H1 (cell line): Measurements from ENCODE around the gene STAT3. TPM values are rescaled to one million over a fixed set of nuclear protein-coding genes. Genes with fewer than 3 reads are reported as not detected.

ENCODE experiments used
- CTCF ChIA-PET: fragments of 300-600 bp; sonication (Branson Sonifier 250); formaldehyde crosslinking; loops from one replicate; lab custom pipeline; 2021; ENCODE audit not compliant: partially characterized antibody; lab: Charles Lee
- POLR2A ChIA-PET: fragments of 300-600 bp; sonication (Branson Sonifier 250); formaldehyde crosslinking; loops from one replicate; lab custom pipeline; 2021; ENCODE audit warnings: inconsistent platforms; ENCODE audit not compliant: partially characterized antibody; lab: Charles Lee
- DNase-seq, 2 experiments: peaks; one replicate each; pipeline versions ENCODE4 v3.0.0 to v3.0.0-alpha.2; 2010 to 2022; ENCODE audit warnings: low spot score in 2 of 2, low read depth in 1 of 2, mixed read lengths in 1 of 2
- FAIRE-seq: peaks from 2 replicates; lab custom pipeline; 2011; peaks lifted over from hg19 to GRCh38; lab: Jason Lieb, UNC
- H2AFZ ChIP-seq: 2 replicates; pipeline ENCODE4 v1.8.1; 2012; ENCODE audit warnings: low read length, inconsistent platforms
- H2AK5ac ChIP-seq: 2 replicates; pipeline ENCODE4 v1.6.1; 2013; ENCODE audit warnings: low read depth, low read length
- H2BK120ac ChIP-seq: replicated peaks from 2 replicates; pipeline ENCODE3; 2013; ENCODE audit warnings: low read depth, low read length, inconsistent platforms
- H2BK12ac ChIP-seq: 2 replicates; pipeline ENCODE4 v1.6.1; 2013; ENCODE audit warnings: low read depth, low read length
- H2BK15ac ChIP-seq: 2 replicates; pipeline ENCODE4 v1.6.1; 2013; ENCODE audit warnings: low read length
- H2BK20ac ChIP-seq: 2 replicates; pipeline ENCODE4 v1.6.1; 2013; ENCODE audit warnings: low read length
- H2BK5ac ChIP-seq: 2 replicates; pipeline ENCODE4 v1.6.1; 2013; ENCODE audit warnings: low read depth, low read length
- H3K14ac ChIP-seq: 2 replicates; pipeline ENCODE4 v1.6.1; 2013; ENCODE audit warnings: inconsistent platforms; ENCODE audit not compliant: insufficient read length
- H3K18ac ChIP-seq: 2 replicates; pipeline ENCODE4 v1.6.1; 2013; ENCODE audit warnings: low read length; ENCODE audit errors: extremely low read depth
- H3K23ac ChIP-seq: 2 replicates; pipeline ENCODE4 v1.6.1; 2013; ENCODE audit warnings: inconsistent platforms; ENCODE audit not compliant: insufficient read length
- H3K23me2 ChIP-seq: 2 replicates; pipeline ENCODE4 v1.6.1; 2013; ENCODE audit warnings: low read depth, low read length
- H3K27ac ChIP-seq: 2 replicates; pipeline ENCODE4 v1.6.1; 2011; ENCODE audit warnings: low read depth, low read length, inconsistent platforms
- H3K27me3 ChIP-seq, 4 experiments: replicated peaks in 1 of 4; 1 replicate in 1 of 4; 2 replicates in 3 of 4; pipeline versions ENCODE4 v1.6.1 to v1.8.1; 2011 to 2013; ENCODE audit warnings: low read length in 3 of 4, mild to moderate bottlenecking in 3 of 4, inconsistent platforms in 2 of 4, mixed read lengths in 2 of 4, moderate library complexity in 1 of 4; ENCODE audit not compliant: control insufficient read depth in 3 of 4, insufficient read depth in 3 of 4; ENCODE audit errors: extremely low read depth in 1 of 4
- H3K36me3 ChIP-seq, 4 experiments: 2 replicates each; pipeline versions ENCODE4 v1.6.1 to v1.8.1; 2011 to 2013; ENCODE audit warnings: mild to moderate bottlenecking in 4 of 4, low read length in 3 of 4, moderate library complexity in 2 of 4, control low read depth in 1 of 4, inconsistent platforms in 1 of 4; ENCODE audit not compliant: insufficient read depth in 4 of 4, control insufficient read depth in 2 of 4
- H3K4ac ChIP-seq: replicated peaks from 2 replicates; pipeline ENCODE3; 2013; ENCODE audit warnings: low read length, low read depth, mixed read lengths, inconsistent platforms; ENCODE audit not compliant: insufficient read length
- H3K4me1 ChIP-seq, 4 experiments: replicated peaks in 1 of 4; 1 replicate in 1 of 4; 2 replicates in 3 of 4; pipeline versions ENCODE4 v1.6.1 to v1.8.1; 2011 to 2013; ENCODE audit warnings: low read length in 3 of 4, inconsistent platforms in 2 of 4, mixed read lengths in 1 of 4; ENCODE audit not compliant: insufficient read depth in 4 of 4, control insufficient read depth in 3 of 4
- H3K4me2 ChIP-seq, 2 experiments: 2 replicates each; pipeline versions ENCODE4 v1.6.1 to v1.8.1; 2011 to 2013; ENCODE audit warnings: low read depth in 2 of 2, low read length in 2 of 2, control low read depth in 1 of 2, inconsistent platforms in 1 of 2, mild to moderate bottlenecking in 1 of 2; ENCODE audit not compliant: insufficient read depth in 1 of 2
- H3K4me3 ChIP-seq, 4 experiments: fragments of 200-600, 300-600 bp in 1 of 4; sonication (generic), shearing (Covaris generic), sonication (Bioruptor Twin) in 1 of 4; 2 replicates each; pipeline versions ENCODE4 v1.5.1 to v1.8.1; 2011 to 2016; ENCODE audit warnings: low read length in 4 of 4, low read depth in 3 of 4, control low read depth in 2 of 4, inconsistent platforms in 2 of 4, mild to moderate bottlenecking in 2 of 4, mixed read lengths in 1 of 4, moderate library complexity in 1 of 4; ENCODE audit not compliant: insufficient read depth in 2 of 4; ENCODE audit errors: extremely low read depth in 1 of 4
- H3K56ac ChIP-seq: replicated peaks from 2 replicates; pipeline ENCODE3; 2013; ENCODE audit warnings: low read depth, mild to moderate bottlenecking, mixed read lengths, low read length, inconsistent platforms; ENCODE audit not compliant: insufficient read length
- H3K79me1 ChIP-seq: 2 replicates; pipeline ENCODE4 v1.6.1; 2013; ENCODE audit warnings: low read depth, low read length, control low read depth
- H3K79me2 ChIP-seq, 2 experiments: 2 replicates each; pipeline versions ENCODE4 v1.6.1 to v1.8.1; 2012 to 2013; ENCODE audit warnings: low read length in 2 of 2, mild to moderate bottlenecking in 2 of 2, inconsistent platforms in 1 of 2; ENCODE audit not compliant: insufficient read depth in 2 of 2, control insufficient read depth in 1 of 2
- H3K9ac ChIP-seq, 4 experiments: replicated peaks in 1 of 4; 1 replicate in 1 of 4; 2 replicates in 3 of 4; pipeline versions ENCODE4 v1.6.1 to v1.8.1; 2011 to 2013; ENCODE audit warnings: low read depth in 3 of 4, low read length in 3 of 4, control low read depth in 2 of 4, mild to moderate bottlenecking in 2 of 4, moderate library complexity in 2 of 4, inconsistent platforms in 1 of 4; ENCODE audit errors: extremely low read depth in 1 of 4
- H3K9me3 ChIP-seq, 2 experiments: 2 replicates each; pipeline versions ENCODE4 v1.6.1 to v1.8.1; 2012 to 2013; ENCODE audit warnings: mild to moderate bottlenecking in 2 of 2, moderate library complexity in 2 of 2, control low read depth in 1 of 2, inconsistent platforms in 1 of 2, low read depth in 1 of 2, low read length in 1 of 2, mixed read lengths in 1 of 2; ENCODE audit not compliant: insufficient read depth in 2 of 2
- H4K20me1 ChIP-seq, 2 experiments: replicated peaks in 1 of 2; 2 replicates each; pipeline versions ENCODE3 to v1.8.1; 2011 to 2013; ENCODE audit warnings: inconsistent platforms in 2 of 2, low read length in 2 of 2, mild to moderate bottlenecking in 1 of 2; ENCODE audit not compliant: insufficient read depth in 2 of 2, control insufficient read depth in 1 of 2
- H4K5ac ChIP-seq: 2 replicates; pipeline ENCODE4 v1.6.1; 2013; ENCODE audit warnings: low read length, low read depth, mixed read lengths, inconsistent platforms; ENCODE audit not compliant: insufficient read length
- H4K8ac ChIP-seq: 2 replicates; pipeline ENCODE4 v1.8.0; 2013; ENCODE audit warnings: mild to moderate bottlenecking, moderate library complexity, low read length, inconsistent platforms; ENCODE audit not compliant: insufficient read depth; ENCODE audit errors: extremely low read depth
- H4K91ac ChIP-seq: replicated peaks from 2 replicates; pipeline ENCODE3; 2013; ENCODE audit warnings: low read length, mixed read lengths, inconsistent platforms; ENCODE audit not compliant: insufficient read length
- KDM5A ChIP-seq: fragments of 200-600 bp; IDR thresholded peaks from 2 replicates; pipeline ENCODE4 v1.7.1; 2012; ENCODE audit warnings: mild to moderate bottlenecking, low read length, inconsistent platforms, mixed read lengths
- RNF2 ChIP-seq: fragments of 200-900, 300-1000 bp; sonication (generic); IDR thresholded peaks from 2 replicates; pipeline ENCODE4 v1.7.1; 2016; ENCODE audit warnings: borderline replicate concordance, low read depth, mild to moderate bottlenecking, antibody characterized with exemption, low read length; ENCODE audit not compliant: poor library complexity, severe bottlenecking; ENCODE audit errors: missing control alignments
- SP2 ChIP-seq: IDR thresholded peaks from 2 replicates; pipeline ENCODE4 v1.6.1; 2012; ENCODE audit warnings: mild to moderate bottlenecking, low read length, inconsistent platforms
- WGBS, 2 experiments: shearing (Covaris generic) in 1 of 2; methylation state at CpG; one replicate each; pipeline versions ENCODE4 v1.1.6 to v1.1.7; 2013 to 2015; ENCODE audit warnings: low lambda C conversion rate in 2 of 2, mixed read lengths in 2 of 2, inconsistent platforms in 1 of 2, low coverage in 1 of 2, missing lambda C conversion rate in 1 of 2; ENCODE audit not compliant: insufficient replicate concordance in 2 of 2, insufficient coverage in 1 of 2, insufficient read length in 1 of 2; ENCODE audit errors: extremely low coverage in 1 of 2, missing lambda C conversion rate in 1 of 2; 5-methylcytosine and 5-hydroxymethylcytosine counted together
- polyA plus RNA-seq, 7 experiments: library from polyadenylated mRNA; depleted of rRNA in 3 of 7; stranded (reverse) in 5 of 7; unstranded in 2 of 7; fragments of >200 nt in 5 of 7; fragments of 200-250 nt in 2 of 7; gene quantifications; 1 replicate in 5 of 7; 2 replicates in 1 of 7; 4 replicates in 1 of 7; pipeline versions ENCODE4 v1.2.1 to v1.2.3, GENCODE V29; 2011 to 2013; ENCODE audit warnings: missing spikeins in 2 of 7, mixed read lengths in 2 of 7
- total RNA-seq: library from RNA; stranded (reverse); fragmentation: NEBNext Ultra II Directional; extraction: Animal tissue kit (Norgen Biotek cat#: 25700); gene quantifications from 2 replicates; pipeline ENCODE4 v1.2.1, GENCODE V29; 2021
- TF ChIP-seq, protein P1 (sequence below): IDR thresholded peaks from 2 replicates; pipeline ENCODE4 v1.6.1; 2011; ENCODE audit warnings: low read length, improper control_type of control experiment

The STAT3 gene
- total and polyA plus RNA-seq, 2 of the 8 experiments (the other 6 are each of a cell fraction or from before 2014, with no cell fraction given) = 38.4 to 94.1 TPM

- Histone ChIP-seq H3K79me1 (no peaks in the 10 kb centered on the region; the same call in 1 of the 2 replicates), H2BK12ac (no peak overlapping the region), H2BK5ac (no peak overlapping the region), H2BK20ac (no peak overlapping the region), H3K27me3 (no peaks in the 10 kb centered on the region), H3K56ac (no peak overlapping the region), H3K4me1 (peaks cover 0 to 19% (median 8%) of the 10 kb centered on the region in 4 experiments; a peak in 5 of 7 replicates), H3K18ac (no peak overlapping the region), H3K23me2 (no peaks in the 10 kb centered on the region), H3K36me3 (peaks cover 10 to 36% (median 31%) of the 10 kb centered on the region in 4 experiments), H3K14ac (no peak overlapping the region), H3K27ac (no peak overlapping the region), H3K4ac (no peak overlapping the region), H4K20me1 (peaks cover 0 to 2% of the 10 kb centered on the region in 2 experiments), H2AK5ac (no peak overlapping the region), H3K9ac (no peak overlapping the region), H3K4me3 (no peak overlapping the region), H2BK120ac (no peak overlapping the region), H3K4me2 (no peak overlapping the region), H2AFZ (no peak overlapping the region), H3K9me3 (no peaks in the 10 kb centered on the region), H3K79me2 (no peaks in the 10 kb centered on the region), H4K91ac (no peak overlapping the region), H3K23ac (no peak overlapping the region)
- DNase-seq (no peak), FAIRE-seq (no peak)
- WGBS, 2 experiments = 96% methylated on average over 7 of the region's 7 CpGs; no CpG with 5 or more reads in 1 of the 2 experiments
- ChIA-PET POLR2A (interaction anchor here (0.6 to 1.3 kb wide), 3 partner anchors 43 to 78 kb away, joined by 3 read pairs; no protein-coding TSS in a partner anchor), CTCF (interaction anchor here (0.6 to 24.6 kb wide), 10 partner anchors 9 to 193 kb away, joined by 3 to 542 read pairs (median 4); partner anchors contain the start of gene STAT3)
- TF ChIP-seq KDM5A = no peak
- no peak for TF ChIP-seq SP2
- TF ChIP-seq RNF2 = no peak
- TF ChIP-seq, protein P1, sequence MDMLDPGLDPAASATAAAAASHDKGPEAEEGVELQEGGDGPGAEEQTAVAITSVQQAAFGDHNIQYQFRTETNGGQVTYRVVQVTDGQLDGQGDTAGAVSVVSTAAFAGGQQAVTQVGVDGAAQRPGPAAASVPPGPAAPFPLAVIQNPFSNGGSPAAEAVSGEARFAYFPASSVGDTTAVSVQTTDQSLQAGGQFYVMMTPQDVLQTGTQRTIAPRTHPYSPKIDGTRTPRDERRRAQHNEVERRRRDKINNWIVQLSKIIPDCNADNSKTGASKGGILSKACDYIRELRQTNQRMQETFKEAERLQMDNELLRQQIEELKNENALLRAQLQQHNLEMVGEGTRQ = no peak
- TF ChIP-seq, all 59 proteins: peak for 0
- Histone ChIP-seq H4K8ac (no peak overlapping the region; the same call in 1 of the 2 replicates), H4K5ac (no peak overlapping the region), H2BK15ac (no peak overlapping the region)
These were observed 63.2 kb downstream of the STAT3 start for GRCh38 chr17:42325026-42325425.
